CD4-positive, alpha-beta T cell treated with Interleukin-15 for 4 hours (primary cell): ENCODE measurements around the gene PLXNB2.
A peak's percentile ranks its signal among the peaks of the same experiment; 100 is the strongest.
"Not testable (repeated sequence)": the region's sequence is repeated elsewhere in the genome, so short reads cannot be mapped to it uniquely, and the experiment has no call there.

ENCODE experiments used
- DNase-seq: peaks from one replicate; pipeline ENCODE4 v3.0.0-alpha.2; 2020; ENCODE audit warnings: low spot score

Gene PLXNB2

DNA sequence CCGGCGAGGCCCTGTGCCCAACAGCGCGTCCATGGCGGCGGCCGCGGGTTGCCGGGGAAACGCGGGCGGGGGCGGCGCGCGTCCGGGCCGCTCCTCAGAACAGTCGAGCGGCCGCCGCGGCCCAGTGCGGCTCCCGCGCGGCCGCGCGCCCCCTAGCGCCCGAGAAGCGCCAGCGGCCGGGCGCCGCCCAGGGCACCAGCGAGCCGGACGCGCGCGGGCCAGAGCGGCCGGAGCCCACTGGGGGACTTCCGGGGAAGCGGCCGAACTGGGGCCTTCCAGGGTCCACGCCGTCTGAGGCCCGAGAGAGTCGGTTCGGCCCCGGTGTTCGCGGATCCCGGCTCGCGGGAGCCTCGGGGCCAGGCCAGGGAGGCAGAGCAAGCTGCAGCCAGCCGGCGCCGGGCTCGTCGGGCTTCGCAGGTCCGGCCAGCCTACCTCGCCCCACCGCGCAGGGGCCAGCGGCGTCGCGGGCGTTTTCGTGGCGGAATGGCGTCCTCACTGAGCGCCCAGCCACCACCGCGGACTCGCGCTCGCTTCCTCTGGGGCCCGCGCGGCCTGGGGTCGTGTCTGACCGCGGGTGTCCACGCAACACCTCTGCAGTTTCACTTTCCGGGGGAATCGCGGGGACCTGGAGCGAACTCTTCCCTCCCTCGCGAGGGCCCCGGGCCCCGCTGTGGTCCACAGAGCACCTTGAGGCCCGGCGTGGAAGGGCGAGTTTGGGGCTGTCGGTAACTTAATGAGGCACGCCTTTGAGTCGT, 19.7 kb upstream of the PLXNB2 start, which contains the start of gene DENND6B:
TSS of gene DENND6B (minus strand) at position 57 of the 755 bp plus-strand sequence. CDS start at position 33, 24 bp downstream.
- peak; percentile 67 for DNase-seq

DNA sequence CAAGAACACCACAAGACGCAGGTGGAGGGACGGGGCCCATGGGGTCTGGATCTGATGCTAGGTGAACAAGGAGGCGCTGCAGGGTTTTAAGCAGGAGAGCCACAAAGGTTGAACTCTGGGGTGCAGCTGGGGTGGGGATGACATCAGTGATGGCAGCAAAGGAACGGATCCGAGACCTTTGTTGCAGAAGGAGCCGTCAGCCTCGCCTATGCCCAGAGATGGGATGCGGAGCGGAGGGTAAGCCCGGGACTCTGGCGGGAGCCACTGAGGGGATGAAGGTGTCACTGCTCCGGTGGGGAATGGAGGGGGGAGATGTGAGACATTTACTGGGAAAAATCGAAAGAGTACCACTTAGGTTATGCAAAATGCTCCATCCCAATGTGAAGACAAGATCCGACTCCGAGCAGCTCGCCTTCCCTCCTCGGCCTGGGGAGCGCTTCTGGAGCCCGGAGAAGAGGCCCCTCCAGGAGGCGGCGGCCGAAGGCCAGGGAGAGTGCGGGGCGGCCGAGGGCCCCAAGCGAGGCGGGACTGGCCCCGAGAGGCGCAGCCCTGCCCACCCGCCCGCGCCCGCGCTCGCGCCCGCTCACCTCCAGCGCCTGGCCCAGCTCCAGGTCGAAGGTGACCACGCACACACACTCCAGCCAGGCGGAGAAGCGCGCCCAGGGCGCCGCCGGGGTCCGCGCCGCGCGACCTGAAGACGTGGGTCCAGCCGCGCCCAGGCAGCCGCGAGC, 18.9 kb upstream of the PLXNB2 start:
- DNase-seq = no peak

DNA sequence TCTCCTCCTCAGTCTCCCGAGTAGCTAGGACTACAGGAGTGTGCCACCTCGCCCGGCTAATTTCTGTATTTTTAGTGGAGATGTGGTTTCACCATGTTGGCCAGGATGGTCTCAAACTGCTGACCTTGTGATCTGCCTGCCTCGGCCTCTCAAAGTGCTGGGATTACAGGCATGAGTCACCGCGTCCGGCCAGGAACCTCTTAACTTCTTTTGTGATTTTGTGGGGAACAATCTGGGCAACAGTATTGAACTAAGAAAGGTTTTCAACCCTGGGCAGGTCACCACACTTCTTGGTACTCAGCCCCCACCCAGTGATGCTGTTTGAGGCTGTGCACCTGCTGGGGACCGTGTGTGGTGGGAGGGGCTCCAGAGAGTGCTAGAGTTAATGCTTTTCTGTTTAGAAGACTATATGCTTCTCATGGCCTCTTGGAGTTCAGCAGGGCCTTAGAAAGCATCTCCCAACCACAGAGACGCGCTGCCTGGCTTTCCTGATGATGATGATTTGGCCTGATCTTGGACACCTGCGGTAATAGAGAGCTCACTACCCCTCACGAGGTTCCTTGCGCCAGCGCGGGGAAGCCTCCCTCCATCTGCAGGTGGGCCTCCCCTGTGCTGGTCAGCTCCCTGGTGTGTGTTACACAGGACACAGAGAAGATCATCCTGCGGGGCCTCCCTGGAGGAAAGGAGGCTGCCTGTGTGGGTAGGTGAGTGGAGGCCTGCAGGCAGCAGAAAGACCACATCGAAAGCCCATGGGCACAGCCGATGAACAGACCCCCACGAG, 18.2 kb upstream of the PLXNB2 start:
- no peak for DNase-seq

DNA sequence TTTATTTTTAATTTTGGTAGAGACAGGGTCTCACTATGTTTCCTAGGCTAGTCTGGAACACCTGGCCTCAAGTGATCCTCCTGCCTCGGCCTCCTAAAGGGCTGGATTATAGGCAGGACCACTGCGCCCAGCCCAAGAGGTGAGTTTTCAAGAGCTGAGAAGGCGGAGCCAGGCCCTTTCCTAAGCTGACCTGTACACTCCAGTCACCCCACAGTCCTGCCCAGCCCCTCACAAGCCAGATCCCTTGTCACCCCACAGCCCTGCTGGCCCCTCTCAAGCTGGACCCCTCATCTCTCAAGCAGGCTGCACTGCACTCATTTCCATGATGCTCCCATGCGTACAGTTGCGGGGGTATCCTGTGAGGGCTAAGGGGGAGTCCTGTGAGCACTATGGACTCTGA, 16.5 kb upstream of the PLXNB2 start:
- DNase-seq = no peak

DNA sequence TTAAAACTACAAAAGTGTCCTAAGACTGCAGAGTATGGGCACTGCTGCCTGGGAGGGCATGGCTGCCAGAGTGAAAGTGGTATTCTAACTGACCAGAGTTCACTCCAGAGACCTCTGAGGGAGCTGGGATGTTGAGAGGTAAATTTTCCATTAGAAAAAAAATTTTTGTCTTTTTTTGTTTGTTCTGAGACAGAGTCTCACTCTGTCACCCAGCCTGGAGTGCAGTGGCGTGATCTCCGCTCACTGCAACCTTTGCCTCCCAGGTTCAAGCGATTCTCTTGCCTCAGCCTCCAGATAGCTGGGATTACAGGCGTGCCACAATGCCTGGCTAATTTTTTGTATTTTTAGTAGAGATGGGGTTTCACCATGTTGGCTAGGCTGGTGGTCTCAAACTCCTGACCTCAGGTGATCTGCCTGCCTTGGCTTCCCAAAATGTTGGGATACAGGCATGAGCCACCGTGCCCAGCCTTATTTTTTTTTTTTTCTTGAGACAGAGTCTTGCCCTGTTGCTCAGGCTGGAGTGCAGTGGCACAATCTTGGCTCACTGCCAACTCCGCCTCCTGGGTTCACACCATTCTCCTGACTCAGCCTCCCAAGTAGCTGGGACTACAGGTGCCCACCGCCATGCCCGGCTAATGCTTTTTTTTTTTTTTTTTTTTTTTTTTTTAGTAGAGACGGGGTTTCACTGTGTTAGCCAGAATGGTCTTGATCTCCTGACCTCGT, 15.1 kb upstream of the PLXNB2 start:
- DNase-seq = not testable (repeated sequence)

DNA sequence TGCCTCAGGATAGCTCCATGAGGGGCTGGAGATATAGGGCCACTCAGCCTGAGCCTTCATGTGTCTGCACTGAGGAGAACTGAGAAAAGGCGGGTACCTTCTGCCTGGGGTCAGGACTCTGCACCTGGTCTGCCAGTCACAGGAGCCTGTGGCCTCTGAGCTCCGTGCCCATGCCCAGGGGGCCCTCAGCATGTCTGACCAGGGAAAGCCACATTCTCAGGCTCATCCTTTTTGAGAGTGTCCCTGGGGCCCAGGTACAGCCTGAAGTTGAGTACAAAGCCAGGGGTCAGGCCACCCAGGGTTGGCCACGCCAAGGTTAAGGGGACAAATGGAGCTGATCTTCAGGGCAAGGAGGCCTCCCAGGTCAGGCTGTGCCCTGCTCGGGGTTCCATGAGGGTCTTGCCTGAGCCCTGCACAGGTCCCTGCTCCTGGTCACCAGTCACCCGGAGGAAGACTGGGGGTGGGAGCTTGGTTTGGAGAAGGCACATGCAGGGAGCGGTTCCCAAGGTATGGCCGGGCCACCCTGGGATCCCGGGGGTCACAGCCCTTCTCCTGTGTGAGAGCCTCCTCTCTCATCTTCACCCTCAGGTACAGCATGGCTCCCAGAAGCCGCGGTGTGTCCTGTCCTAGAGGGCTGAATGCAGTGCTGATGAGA, 13.4 kb upstream of the PLXNB2 start:
- DNase-seq = no peak

DNA sequence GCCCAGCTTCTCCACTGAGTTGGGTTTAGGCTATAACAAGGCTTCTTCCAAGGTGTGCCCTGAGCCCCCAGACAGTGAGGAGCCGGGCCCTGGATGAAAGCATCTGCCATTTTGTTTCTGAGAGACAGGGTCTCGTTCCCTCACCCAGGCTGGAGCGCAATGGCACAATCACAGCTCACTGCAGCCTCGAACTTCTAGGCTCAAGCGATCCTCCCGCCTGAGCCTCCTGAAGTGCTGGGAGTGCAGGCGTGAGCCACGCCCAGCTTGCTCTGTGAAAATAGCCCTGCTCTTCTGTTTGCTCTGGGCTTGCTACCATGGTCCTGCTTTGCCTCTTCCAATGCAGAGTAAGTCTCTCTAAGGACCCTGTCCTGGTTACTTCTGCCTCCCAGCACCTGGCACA, 12.7 kb upstream of the PLXNB2 start:
- no peak for DNase-seq

DNA sequence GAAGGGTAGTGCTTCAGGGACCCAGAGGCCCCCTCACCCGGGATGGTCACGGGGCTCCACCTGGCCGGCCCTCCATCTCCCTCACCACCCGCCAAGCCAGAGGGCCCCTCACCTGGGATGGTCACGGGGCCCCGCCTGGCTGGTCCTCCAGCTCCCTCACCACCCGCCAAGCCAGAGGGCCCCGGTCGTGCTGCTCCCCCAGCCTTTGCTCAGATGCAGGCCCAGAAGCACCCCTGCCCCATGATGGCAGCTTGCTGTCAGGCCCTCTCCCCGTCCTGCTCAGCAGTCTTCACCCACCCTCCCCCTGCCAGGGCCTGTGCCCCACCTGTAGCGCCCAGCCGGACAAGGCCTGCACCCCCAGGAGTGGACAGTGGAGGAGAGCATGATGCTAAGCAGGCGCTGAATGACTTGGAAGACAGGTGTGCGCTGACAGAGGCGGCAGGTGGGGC, 12.1 kb upstream of the PLXNB2 start:
- no peak for DNase-seq

DNA sequence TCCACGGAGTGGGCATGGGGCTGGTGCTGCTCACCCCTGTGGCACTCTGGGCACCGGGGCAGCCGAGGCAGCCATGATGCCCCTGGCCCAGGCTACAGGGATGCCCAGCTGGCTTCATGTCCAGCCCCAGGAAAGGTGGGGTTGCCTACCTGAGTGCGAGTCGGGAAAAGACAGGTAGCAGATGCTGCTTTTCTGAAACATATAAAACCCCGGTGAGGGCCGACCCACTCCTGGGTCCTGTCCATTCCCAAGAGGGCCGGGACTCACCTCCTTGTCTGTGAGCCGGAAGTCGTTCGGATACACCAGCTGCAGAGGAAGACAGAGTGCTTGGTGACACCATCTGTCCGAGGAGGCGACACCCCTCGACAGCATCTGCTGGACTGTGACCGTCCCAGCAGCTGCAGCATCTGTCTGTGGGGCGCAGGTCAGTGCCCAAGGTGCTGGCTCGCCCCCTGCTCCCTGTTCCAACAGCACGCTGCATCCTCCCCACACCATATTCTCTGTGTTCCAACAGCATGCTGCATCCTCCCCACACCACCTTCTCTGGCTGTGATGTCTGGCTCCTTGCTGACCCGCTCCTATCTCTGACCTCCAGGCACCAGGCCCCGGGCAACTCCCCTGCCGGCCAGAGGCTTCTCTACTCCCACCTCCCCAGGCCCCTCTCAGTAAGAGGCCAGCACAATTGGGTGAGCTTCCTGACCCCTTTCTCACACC, 11.4 kb upstream of the PLXNB2 start:
- no peak for DNase-seq

DNA sequence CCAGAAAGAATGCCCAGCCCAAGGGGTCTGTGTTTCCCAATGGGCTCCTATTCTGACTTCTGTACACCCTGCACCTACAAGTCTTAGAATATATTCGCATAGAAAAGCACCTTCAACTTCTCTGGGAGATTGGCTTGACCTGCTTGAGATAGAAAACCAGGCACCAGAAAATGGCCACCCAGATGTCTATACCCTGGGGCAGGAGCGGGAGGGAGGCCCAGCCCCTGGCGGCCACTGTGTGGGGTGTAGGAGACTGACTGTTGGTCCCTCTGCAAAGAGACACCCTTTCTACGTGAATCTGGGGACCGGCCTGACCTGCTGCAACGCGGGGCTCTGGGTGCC, 10.9 kb upstream of the PLXNB2 start:
- no peak for DNase-seq

DNA sequence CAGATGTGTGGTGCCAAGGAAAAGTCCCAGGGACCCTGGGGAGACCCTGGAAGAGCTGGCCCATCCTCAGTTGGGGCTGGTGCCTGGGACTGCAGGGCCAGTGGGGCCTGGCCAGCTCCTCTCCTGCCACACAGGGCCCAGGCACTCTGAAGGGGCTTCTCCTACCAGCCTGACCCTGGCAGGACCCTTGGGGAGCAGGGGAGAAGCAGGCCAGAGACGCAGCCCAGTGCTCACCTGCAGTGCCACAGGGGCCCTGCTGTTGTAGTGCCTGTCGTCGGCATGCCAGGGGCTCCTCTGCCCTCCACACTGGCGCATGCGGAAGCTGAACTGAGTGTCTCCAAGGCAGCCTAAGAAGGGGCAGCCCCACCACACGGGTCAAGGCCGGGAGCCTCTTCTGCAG, 10.2 kb upstream of the PLXNB2 start:
- DNase-seq = no peak

DNA sequence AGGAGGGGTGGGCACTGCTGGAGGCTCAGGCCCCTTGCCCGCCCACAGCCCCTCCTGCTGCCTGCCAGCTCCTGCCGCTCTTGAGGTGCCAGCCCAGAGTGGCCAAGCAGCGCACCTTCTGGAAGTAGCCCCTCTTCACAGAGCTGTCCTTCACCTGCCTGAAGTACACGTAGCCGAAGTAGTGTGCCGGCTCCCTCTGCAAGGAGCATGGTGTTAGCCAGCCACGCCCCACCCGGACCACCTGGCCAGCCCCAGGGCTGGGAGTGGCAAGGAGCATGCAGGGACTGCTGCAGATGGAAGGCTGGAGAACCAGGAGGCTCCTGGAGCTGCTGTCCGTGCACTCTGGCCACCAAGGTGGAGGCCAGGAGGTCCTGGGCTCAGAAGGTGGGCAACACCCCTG, 9.7 kb upstream of the PLXNB2 start:
- no peak for DNase-seq

DNA sequence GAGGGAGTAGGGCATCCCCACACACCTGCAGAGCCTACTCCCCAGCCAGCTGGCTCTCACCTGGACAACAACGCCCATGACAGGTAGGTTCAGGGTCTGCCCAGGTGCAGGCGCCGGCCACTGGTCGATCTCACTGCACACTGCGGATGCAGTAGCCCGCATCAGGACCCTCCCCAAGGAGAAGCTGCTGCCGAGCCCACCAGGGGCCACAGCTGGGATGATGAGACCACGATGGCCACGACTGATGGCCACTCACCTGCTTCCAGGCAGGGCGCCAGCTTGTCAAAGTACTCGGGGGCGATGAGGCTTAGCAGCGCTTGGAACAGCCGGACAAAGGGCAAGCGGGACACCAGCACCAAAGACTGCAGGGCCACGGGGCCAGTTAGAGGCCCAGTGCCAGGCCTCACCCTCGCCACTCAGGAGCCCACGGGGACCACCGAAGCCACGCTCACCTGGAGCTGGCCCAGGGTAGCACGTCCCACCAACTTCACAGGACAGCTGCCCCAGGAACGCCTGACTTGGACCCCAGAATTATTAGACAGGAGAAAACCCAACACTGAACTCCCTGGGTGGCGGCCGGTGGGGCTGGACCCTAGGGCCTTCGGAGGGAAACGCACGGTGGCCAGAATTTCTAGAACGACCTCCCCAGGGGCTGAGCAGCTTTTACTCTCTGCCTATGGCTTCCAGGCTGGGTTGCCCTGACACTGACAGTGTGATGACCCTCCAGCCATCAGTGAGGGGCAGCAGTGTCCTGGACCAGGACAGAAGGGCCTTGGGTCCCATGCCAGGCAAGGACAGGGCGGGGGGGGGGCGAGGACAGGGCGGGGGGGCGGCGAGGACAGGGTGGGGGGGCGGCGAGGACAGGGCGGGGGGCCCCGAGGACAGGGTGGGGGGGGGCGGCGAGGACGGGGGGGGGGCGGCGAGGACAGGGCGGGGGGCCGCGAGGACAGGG, 8.9 kb upstream of the PLXNB2 start:
- DNase-seq = no peak

DNA sequence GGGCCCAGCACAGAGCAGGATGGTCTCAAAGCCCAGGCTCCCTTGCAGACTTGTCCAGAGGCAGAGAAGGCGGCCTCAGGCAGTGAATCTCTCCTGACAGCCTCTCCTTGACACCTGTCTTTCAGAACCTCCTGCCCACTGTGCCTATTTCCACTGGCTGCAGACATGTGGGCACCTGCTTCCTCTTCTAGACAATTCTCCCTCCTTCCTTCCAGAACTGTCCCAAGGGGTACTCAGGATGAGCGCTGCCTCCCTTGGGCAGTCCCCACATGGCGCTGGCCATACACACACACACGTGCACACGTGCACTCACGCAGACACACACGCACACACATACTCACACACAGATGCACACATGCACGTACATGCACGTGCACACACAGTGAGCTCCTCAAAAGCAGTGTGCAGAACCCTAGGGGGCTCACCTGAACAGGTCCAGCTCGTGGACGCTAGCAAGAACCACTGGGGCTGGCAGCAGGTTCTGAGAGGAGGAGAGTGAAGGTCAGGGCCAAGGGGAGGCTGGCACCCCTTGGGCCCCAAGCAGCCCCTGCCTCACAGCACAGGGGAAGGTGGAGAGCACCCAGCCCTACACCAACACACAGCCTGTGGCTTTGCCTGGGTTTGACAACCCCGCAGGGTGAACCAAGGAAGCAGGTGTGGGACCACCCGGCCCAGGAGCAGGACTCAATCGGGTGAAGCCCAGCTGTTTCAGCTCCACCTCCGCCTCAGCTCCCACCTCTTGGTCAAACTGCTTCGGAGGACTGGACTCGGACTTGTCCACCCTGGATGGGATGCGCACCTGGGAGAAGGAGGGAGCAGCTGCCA, 8.1 kb upstream of the PLXNB2 start:
- DNase-seq = no peak

DNA sequence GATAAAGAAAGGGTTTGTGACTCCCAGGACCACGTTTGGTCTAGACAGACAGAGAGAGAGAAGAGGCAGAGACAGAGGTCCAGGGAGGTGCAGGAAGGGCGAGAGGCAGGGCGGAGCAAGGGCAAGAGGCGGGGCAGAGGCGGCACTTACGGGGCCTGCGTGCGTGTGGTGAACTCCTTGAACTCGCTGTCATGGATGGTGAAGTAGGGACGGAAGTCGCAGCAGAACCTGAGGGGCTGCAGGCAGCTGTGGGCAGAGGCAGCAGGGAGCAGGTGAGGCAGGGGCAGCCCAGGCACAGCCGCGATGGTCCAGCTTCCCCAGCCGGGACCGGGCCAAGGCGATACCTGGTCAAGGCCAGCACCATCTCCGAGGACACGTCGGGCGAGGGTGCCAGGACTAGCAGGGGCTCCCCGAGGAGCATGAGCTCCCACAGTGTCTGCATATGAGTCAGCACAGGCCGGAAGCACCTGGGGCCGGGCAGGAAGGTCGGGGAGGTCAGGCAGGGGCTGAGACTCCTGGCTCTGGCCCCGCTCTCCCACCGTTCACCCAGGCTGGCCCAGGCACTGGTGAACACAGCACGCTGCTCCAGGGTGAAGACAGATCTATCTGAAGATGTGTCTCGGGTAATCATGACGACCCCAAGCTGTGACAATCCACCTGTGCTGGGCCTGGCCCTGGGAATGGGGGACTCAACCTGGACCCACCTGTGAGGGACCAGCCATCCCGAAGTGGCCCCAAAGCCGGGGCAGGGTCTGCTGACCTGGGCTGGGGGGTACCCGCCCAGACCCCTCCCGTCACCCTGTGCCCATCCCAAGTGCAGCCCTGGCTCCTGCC, 7.2 kb upstream of the PLXNB2 start:
- DNase-seq = peak; percentile 67

DNA sequence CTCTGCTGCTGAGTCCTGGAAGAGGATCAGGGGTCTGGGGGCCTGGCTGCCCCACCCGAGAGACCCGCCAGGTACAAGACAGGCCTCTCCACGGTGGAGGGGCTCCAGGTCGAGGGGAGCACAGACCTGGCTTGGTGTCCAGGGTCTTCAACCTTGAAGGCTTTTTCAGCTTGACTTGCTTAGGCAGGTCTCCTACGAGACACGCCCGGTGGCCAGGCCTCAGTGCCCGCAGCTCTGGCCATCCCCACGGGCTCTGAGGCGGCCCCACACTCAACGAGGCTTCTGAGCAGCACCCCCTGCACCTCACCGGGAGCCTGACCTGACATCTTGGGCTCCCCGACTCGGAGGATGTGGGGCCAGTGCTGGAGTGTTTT, 6.6 kb upstream of the PLXNB2 start:
- no peak for DNase-seq

DNA sequence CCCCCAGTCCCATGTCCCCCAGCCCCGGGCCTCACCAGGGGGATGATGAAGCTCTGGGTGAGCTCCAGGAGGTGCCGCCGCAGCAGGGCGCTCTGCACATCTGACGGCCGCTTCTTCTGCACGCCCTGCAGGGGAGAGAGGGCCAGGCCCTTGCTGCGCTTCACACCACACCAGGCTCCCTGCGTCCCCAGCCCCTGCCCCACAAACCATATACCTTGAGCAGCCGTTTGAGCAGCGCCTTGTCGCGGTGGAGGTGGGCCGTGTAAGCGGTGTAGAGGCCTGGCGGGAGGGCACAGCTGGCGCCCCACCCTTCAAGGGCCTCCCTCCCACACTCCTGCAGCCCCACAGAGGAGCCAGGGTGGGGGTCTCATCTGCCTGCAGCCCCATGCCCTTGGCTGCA, 6.2 kb upstream of the PLXNB2 start:
- DNase-seq = no peak

DNA sequence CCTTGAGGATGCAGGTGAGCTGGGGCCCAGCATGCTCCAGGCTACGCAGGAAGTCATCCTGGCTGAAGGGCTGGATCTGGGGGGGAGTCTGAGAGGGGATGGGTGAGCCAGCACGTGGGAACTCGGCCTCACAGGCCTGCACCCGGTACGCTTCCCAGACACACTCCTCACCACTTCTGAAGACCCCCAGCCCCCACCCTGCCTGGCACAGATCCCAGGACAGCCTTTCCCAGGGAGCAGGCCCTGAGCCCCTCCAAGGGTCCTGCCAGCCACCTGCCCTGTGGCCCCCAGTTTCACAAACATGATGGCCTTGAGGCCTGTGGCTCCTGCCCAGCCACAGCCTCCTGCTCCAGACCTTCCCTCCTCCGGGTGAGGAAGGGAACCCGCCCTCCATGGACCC, 5.6 kb upstream of the PLXNB2 start:
- no peak for DNase-seq
